ENCODE results near the gene KLHDC9.
A peak's percentile ranks its signal among the peaks of the same experiment; 100 is the strongest.

Gene KLHDC9

GRCh38 chr1:161121042-161121650 is 23.0 kb downstream of the KLHDC9 start:
- Histone ChIP-seq H3K4me1 (ENCODE audit: control insufficient read depth in 1 of 2, insufficient read depth in 2 of 2, low read length in 2 of 2) (peaks cover 15 to 32% of the 10 kb centered on the region in 2 donors), H3K27me3 (ENCODE audit: low read depth, low read length) (no peaks in the 10 kb centered on the region), H3K36me3 (ENCODE audit: control insufficient read depth in 1 of 2, insufficient read depth in 2 of 2, low read length in 2 of 2) (peaks cover 41 to 46% of the 10 kb centered on the region in 2 donors), H3K27ac (ENCODE audit: low read length) (no peak overlapping the region), H3K4me3 (ENCODE audit: low read depth in 1 of 2, low read length in 2 of 2) (no peak overlapping the region), H3K9me3 (ENCODE audit: control insufficient read depth in 1 of 2, low read length in 2 of 2) (no peaks in the 10 kb centered on the region)

- H3K4me1 ChIP-seq (ENCODE audit: control insufficient read depth in 1 of 2, insufficient read depth in 2 of 2, low read length in 2 of 2), result peaks cover 15 to 28% of the 10 kb centered on the region in 2 donors
- no peak overlapping the region for H3K27ac ChIP-seq (ENCODE audit: low read length)
- peaks cover 41 to 50% of the 10 kb centered on the region in 2 donors for H3K36me3 ChIP-seq (ENCODE audit: control insufficient read depth in 1 of 2, insufficient read depth in 2 of 2, low read length in 2 of 2)
- H3K9me3 ChIP-seq (ENCODE audit: control insufficient read depth in 1 of 2, low read length in 2 of 2), result no peaks in the 10 kb centered on the region
- no peak overlapping the region for H3K4me3 ChIP-seq (ENCODE audit: low read depth in 1 of 2, low read length in 2 of 2)
- H3K27me3 ChIP-seq (ENCODE audit: low read depth, low read length), result no peaks in the 10 kb centered on the region
Observed at GRCh38 chr1:161121834-161122233, 23.7 kb downstream of the KLHDC9 start.

- Histone ChIP-seq H3K4me1 (ENCODE audit: control insufficient read depth in 1 of 2, insufficient read depth in 2 of 2, low read length in 2 of 2) (peaks cover 15 to 35% of the 10 kb centered on the region in 2 donors), H3K9me3 (ENCODE audit: control insufficient read depth in 1 of 2, low read length in 2 of 2) (no peaks in the 10 kb centered on the region), H3K27me3 (ENCODE audit: low read depth, low read length) (no peaks in the 10 kb centered on the region), H3K27ac (ENCODE audit: low read length) (no peak overlapping the region), H3K4me3 (ENCODE audit: low read depth in 1 of 2, low read length in 2 of 2) (no peak overlapping the region), H3K36me3 (ENCODE audit: control insufficient read depth in 1 of 2, insufficient read depth in 2 of 2, low read length in 2 of 2) (peaks cover 48 to 54% of the 10 kb centered on the region in 2 donors)
Observed at GRCh38 chr1:161122967-161123366, 24.8 kb downstream of the KLHDC9 start.

- H3K27ac ChIP-seq (ENCODE audit: low read length), result no peak overlapping the region
- no peak overlapping the region for H3K4me3 ChIP-seq (ENCODE audit: low read depth in 1 of 2, low read length in 2 of 2)
- peaks cover 42 to 58% of the 10 kb centered on the region in 2 donors for H3K36me3 ChIP-seq (ENCODE audit: control insufficient read depth in 1 of 2, insufficient read depth in 2 of 2, low read length in 2 of 2)
- no peaks in the 10 kb centered on the region for H3K9me3 ChIP-seq (ENCODE audit: control insufficient read depth in 1 of 2, low read length in 2 of 2)
- no peaks in the 10 kb centered on the region for H3K27me3 ChIP-seq (ENCODE audit: low read depth, low read length)
- peaks cover 10 to 50% of the 10 kb centered on the region in 2 donors for H3K4me1 ChIP-seq (ENCODE audit: control insufficient read depth in 1 of 2, insufficient read depth in 2 of 2, low read length in 2 of 2)
Observed at GRCh38 chr1:161127649-161128048, 29.5 kb downstream of the KLHDC9 start.

- no peak overlapping the region for H3K4me3 ChIP-seq (ENCODE audit: low read depth in 1 of 2, low read length in 2 of 2)
- peaks cover 35 to 48% of the 10 kb centered on the region in 2 donors for H3K36me3 ChIP-seq (ENCODE audit: control insufficient read depth in 1 of 2, insufficient read depth in 2 of 2, low read length in 2 of 2)
- H3K9me3 ChIP-seq (ENCODE audit: control insufficient read depth in 1 of 2, low read length in 2 of 2), result no peaks in the 10 kb centered on the region
- H3K4me1 ChIP-seq (ENCODE audit: control insufficient read depth in 1 of 2, insufficient read depth in 2 of 2, low read length in 2 of 2), result peaks cover 10 to 56% of the 10 kb centered on the region in 2 donors
- no peaks in the 10 kb centered on the region for H3K27me3 ChIP-seq (ENCODE audit: low read depth, low read length)
- no peak overlapping the region for H3K27ac ChIP-seq (ENCODE audit: low read length)
Observed at GRCh38 chr1:161128591-161129420, 30.6 kb downstream of the KLHDC9 start.

GRCh38 chr1:161130266-161130665 is 32.1 kb downstream of the KLHDC9 start:
- H3K36me3 ChIP-seq (ENCODE audit: control insufficient read depth in 1 of 2, insufficient read depth in 2 of 2, low read length in 2 of 2), result peaks cover 22 to 40% of the 10 kb centered on the region in 2 donors
- peak overlapping the region in 1 of 2 donors; percentile 86 for H3K4me3 ChIP-seq (ENCODE audit: low read depth in 1 of 2, low read length in 2 of 2)
- no peaks in the 10 kb centered on the region for H3K9me3 ChIP-seq (ENCODE audit: control insufficient read depth in 1 of 2, low read length in 2 of 2)
- H3K27ac ChIP-seq (ENCODE audit: low read length), result no peak overlapping the region
- H3K27me3 ChIP-seq (ENCODE audit: low read depth, low read length), result no peaks in the 10 kb centered on the region
- peaks cover 10 to 63% of the 10 kb centered on the region in 2 donors for H3K4me1 ChIP-seq (ENCODE audit: control insufficient read depth in 1 of 2, insufficient read depth in 2 of 2, low read length in 2 of 2)

- no peaks in the 10 kb centered on the region for H3K27me3 ChIP-seq (ENCODE audit: low read depth, low read length)
- H3K4me3 ChIP-seq (ENCODE audit: low read depth in 1 of 2, low read length in 2 of 2), result peak overlapping the region; percentile 86
- H3K27ac ChIP-seq (ENCODE audit: low read length), result peak overlapping the region; percentile 95
- H3K36me3 ChIP-seq (ENCODE audit: control insufficient read depth in 1 of 2, insufficient read depth in 2 of 2, low read length in 2 of 2), result peaks cover 22 to 36% of the 10 kb centered on the region in 2 donors
- no peaks in the 10 kb centered on the region for H3K9me3 ChIP-seq (ENCODE audit: control insufficient read depth in 1 of 2, low read length in 2 of 2)
- peaks cover 10 to 61% of the 10 kb centered on the region in 2 donors for H3K4me1 ChIP-seq (ENCODE audit: control insufficient read depth in 1 of 2, insufficient read depth in 2 of 2, low read length in 2 of 2)
Observed at GRCh38 chr1:161131523-161132409, 33.6 kb downstream of the KLHDC9 start.

- Histone ChIP-seq H3K4me1 (ENCODE audit: control insufficient read depth in 1 of 2, insufficient read depth in 2 of 2, low read length in 2 of 2) (peaks cover 10 to 58% of the 10 kb centered on the region in 2 donors), H3K36me3 (ENCODE audit: control insufficient read depth in 1 of 2, insufficient read depth in 2 of 2, low read length in 2 of 2) (peaks cover 18 to 32% of the 10 kb centered on the region in 2 donors), H3K27me3 (ENCODE audit: low read depth, low read length) (no peaks in the 10 kb centered on the region), H3K4me3 (ENCODE audit: low read depth in 1 of 2, low read length in 2 of 2) (peak within 1 kb of the TSS; percentile 86 to 98), H3K27ac (ENCODE audit: low read length) (peak within 1 kb of the TSS; percentile 99), H3K9me3 (ENCODE audit: control insufficient read depth in 1 of 2, low read length in 2 of 2) (no peaks in the 10 kb centered on the region)
Observed at GRCh38 chr1:161132410-161133219, 34.5 kb downstream of the KLHDC9 start, which contains the start of gene DEDD. Gene DEDD (minus strand): TSS chr1:161132667. CDS start chr1:161124462, 8,205 bp downstream.

GRCh38 chr1:161133220-161133740 is 35.1 kb downstream of the KLHDC9 start:
- peaks cover 10 to 58% of the 10 kb centered on the region in 2 donors for H3K4me1 ChIP-seq (ENCODE audit: control insufficient read depth in 1 of 2, insufficient read depth in 2 of 2, low read length in 2 of 2)
- H3K27ac ChIP-seq (ENCODE audit: low read length), result peak overlapping the region; percentile 99
- peaks cover 13 to 26% of the 10 kb centered on the region in 2 donors for H3K36me3 ChIP-seq (ENCODE audit: control insufficient read depth in 1 of 2, insufficient read depth in 2 of 2, low read length in 2 of 2)
- H3K4me3 ChIP-seq (ENCODE audit: low read depth in 1 of 2, low read length in 2 of 2), result peak overlapping the region; percentile 86 to 98
- H3K9me3 ChIP-seq (ENCODE audit: control insufficient read depth in 1 of 2, low read length in 2 of 2), result no peaks in the 10 kb centered on the region
- no peaks in the 10 kb centered on the region for H3K27me3 ChIP-seq (ENCODE audit: low read depth, low read length)

- peaks cover 0 to 26% of the 10 kb centered on the region in 2 donors for H3K4me1 ChIP-seq (ENCODE audit: control insufficient read depth in 1 of 2, insufficient read depth in 2 of 2, low read length in 2 of 2)
- no peaks in the 10 kb centered on the region for H3K27me3 ChIP-seq (ENCODE audit: low read depth, low read length)
- H3K9me3 ChIP-seq (ENCODE audit: control insufficient read depth in 1 of 2, low read length in 2 of 2), result no peaks in the 10 kb centered on the region
- H3K4me3 ChIP-seq (ENCODE audit: low read depth in 1 of 2, low read length in 2 of 2), result no peak overlapping the region
- H3K36me3 ChIP-seq (ENCODE audit: control insufficient read depth in 1 of 2, insufficient read depth in 2 of 2, low read length in 2 of 2), result no peaks in the 10 kb centered on the region
- no peak overlapping the region for H3K27ac ChIP-seq (ENCODE audit: low read length)
Observed at GRCh38 chr1:161137881-161138280, 39.7 kb downstream of the KLHDC9 start.

Data from muscle layer of duodenum (tissue), 2 donors.